NCI-H226 (cell line): Measurements from ENCODE around the gene GPR158.

Experiments used
- DNase-seq: peaks from one replicate; pipeline ENCODE4 v3.0.0-alpha.2; 2015

GPR158 gene

GRCh38 chr10:25436431-25436830 is 261.6 kb downstream of the GPR158 start:
- DNase-seq = no peak

- DNase-seq = no peak
Measured at GRCh38 chr10:25441270-25441669, 266.5 kb downstream of the GPR158 start.

GRCh38 chr10:25444266-25444665 is 269.5 kb downstream of the GPR158 start:
- DNase-seq = no peak

- DNase-seq = no peak
Measured at GRCh38 chr10:25451401-25451800, 276.6 kb downstream of the GPR158 start.

- DNase-seq = no peak
Measured at GRCh38 chr10:25453619-25454018, 278.8 kb downstream of the GPR158 start.

- no peak for DNase-seq
Measured at GRCh38 chr10:25455980-25456567, 281.3 kb downstream of the GPR158 start.

- DNase-seq = no peak
Measured at GRCh38 chr10:25457552-25457951, 282.8 kb downstream of the GPR158 start.

GRCh38 chr10:25465582-25466372 is 291.0 kb downstream of the GPR158 start:
- no peak for DNase-seq

- no peak for DNase-seq
Measured at GRCh38 chr10:25467881-25468280, 293.1 kb downstream of the GPR158 start.

GRCh38 chr10:25481467-25481866 is 306.7 kb downstream of the GPR158 start:
- no peak for DNase-seq

GRCh38 chr10:25483999-25484398 is 309.2 kb downstream of the GPR158 start:
- DNase-seq = no peak

- no peak for DNase-seq
Measured at GRCh38 chr10:25487266-25487665, 312.5 kb downstream of the GPR158 start.

GRCh38 chr10:25492040-25492439 is 317.2 kb downstream of the GPR158 start:
- DNase-seq = no peak

- no peak for DNase-seq
Measured at GRCh38 chr10:25492680-25493079, 317.9 kb downstream of the GPR158 start.

GRCh38 chr10:25493122-25493893 is 318.5 kb downstream of the GPR158 start:
- DNase-seq = peak; percentile 97

GRCh38 chr10:25497246-25497645 is 322.4 kb downstream of the GPR158 start:
- DNase-seq = no peak

GRCh38 chr10:25498645-25499044 is 323.8 kb downstream of the GPR158 start:
- DNase-seq = peak; percentile 66

- DNase-seq = peak; percentile 41
Measured at GRCh38 chr10:25501912-25502311, 327.1 kb downstream of the GPR158 start.

- no peak for DNase-seq
Measured at GRCh38 chr10:25502453-25502852, 327.7 kb downstream of the GPR158 start.

GRCh38 chr10:25504306-25504705 is 329.5 kb downstream of the GPR158 start:
- DNase-seq = no peak

GRCh38 chr10:25504838-25505237 is 330.0 kb downstream of the GPR158 start:
- DNase-seq = no peak

GRCh38 chr10:25505466-25505865 is 330.7 kb downstream of the GPR158 start:
- DNase-seq = no peak

- no peak for DNase-seq
Measured at GRCh38 chr10:25506821-25507335, 332.1 kb downstream of the GPR158 start.
